ENCODE data around the gene CDHR5.

Gene CDHR5

DNA sequence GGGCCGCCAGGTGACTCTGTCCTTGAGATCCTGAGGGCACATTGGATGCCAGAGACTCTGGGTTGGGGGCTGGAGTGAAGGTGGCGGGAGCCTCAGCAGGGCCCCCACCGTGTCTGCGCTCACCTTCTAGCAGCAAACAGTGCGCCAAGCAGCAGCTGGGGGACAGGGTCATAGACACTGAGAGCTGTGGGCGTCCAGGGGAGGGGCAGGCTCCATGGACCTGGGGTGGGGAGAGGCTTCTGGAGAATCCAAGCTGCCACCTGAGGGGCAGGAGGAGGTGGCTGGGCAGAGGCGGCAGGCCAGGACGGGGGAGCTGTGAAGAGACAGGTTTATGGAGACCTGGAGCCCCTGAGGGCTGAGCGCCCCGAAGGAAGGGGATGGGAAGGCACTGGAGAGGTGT, 40.5 kb downstream of the CDHR5 start:
- H3K36me3 ChIP-seq (ENCODE audit: control insufficient read depth, low read length): peaks cover 68% of the 10 kb centered on the region
- no peak overlapping the region for H3K4me2 ChIP-seq (ENCODE audit: low read length)
- TF ChIP-seq, protein P1, sequence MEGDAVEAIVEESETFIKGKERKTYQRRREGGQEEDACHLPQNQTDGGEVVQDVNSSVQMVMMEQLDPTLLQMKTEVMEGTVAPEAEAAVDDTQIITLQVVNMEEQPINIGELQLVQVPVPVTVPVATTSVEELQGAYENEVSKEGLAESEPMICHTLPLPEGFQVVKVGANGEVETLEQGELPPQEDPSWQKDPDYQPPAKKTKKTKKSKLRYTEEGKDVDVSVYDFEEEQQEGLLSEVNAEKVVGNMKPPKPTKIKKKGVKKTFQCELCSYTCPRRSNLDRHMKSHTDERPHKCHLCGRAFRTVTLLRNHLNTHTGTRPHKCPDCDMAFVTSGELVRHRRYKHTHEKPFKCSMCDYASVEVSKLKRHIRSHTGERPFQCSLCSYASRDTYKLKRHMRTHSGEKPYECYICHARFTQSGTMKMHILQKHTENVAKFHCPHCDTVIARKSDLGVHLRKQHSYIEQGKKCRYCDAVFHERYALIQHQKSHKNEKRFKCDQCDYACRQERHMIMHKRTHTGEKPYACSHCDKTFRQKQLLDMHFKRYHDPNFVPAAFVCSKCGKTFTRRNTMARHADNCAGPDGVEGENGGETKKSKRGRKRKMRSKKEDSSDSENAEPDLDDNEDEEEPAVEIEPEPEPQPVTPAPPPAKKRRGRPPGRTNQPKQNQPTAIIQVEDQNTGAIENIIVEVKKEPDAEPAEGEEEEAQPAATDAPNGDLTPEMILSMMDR (IDR thresholded peaks at IDR 0.05; ENCODE audit: low read depth, low read length, poor library complexity, severe bottlenecking): no peak
- no peak for TF ChIP-seq EZH2phosphoT487 (IDR thresholded peaks at IDR 0.05; ENCODE audit: borderline replicate concordance, low read length)
- H3K4me1 ChIP-seq (ENCODE audit: control insufficient read depth, low read length): no peaks in the 10 kb centered on the region
- no peaks in the 10 kb centered on the region for H3F3A ChIP-seq (ENCODE audit: control insufficient read depth, insufficient read depth)
- H3K4me3 ChIP-seq (ENCODE audit: low read length): no peak overlapping the region
- H3K79me2 ChIP-seq (ENCODE audit: control insufficient read depth, low read length): peaks cover 71% of the 10 kb centered on the region
- no peaks in the 10 kb centered on the region for H3K9me2 ChIP-seq (replicated peaks; ENCODE audit: control insufficient read depth, low read length)
- peaks cover 16% of the 10 kb centered on the region for H4K20me1 ChIP-seq (ENCODE audit: control insufficient read depth, insufficient read depth, low read depth, low read length)
- no peak overlapping the region for H3K27ac ChIP-seq (ENCODE audit: low read depth, low read length)
- no peaks in the 10 kb centered on the region for H3K9me3 ChIP-seq (ENCODE audit: control insufficient read depth, insufficient read depth, low read length)
- no peaks in the 10 kb centered on the region for H3K27me3 ChIP-seq (ENCODE audit: control insufficient read depth, low read length)

DNA sequence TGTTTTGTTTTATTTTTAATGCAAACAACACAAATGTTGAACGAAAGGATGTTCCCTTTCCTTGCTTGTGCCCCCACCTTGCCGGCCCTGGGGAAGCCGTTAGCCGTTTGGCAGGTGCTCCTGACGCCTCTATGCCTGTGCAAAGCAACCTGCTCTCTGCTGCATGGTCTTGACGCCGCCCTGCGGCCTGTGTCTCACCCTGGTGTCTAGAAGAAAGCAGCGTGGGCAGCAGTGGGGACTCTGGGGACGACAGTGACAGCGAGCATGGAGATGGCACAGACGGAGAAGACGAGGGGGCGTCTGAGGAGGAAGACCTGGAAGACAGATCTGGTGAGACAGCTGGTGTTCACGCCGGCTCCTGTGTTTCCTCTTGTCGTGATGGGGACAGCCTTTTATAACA, 43.0 kb downstream of the CDHR5 start:
- no peaks in the 10 kb centered on the region for H3K27me3 ChIP-seq (ENCODE audit: control insufficient read depth, low read length)
- H3K27ac ChIP-seq (ENCODE audit: low read depth, low read length): no peak overlapping the region
- no peak overlapping the region for H3K4me2 ChIP-seq (ENCODE audit: low read length)
- H3K79me2 ChIP-seq (ENCODE audit: control insufficient read depth, low read length): peaks cover 77% of the 10 kb centered on the region
- peaks cover 67% of the 10 kb centered on the region for H3K36me3 ChIP-seq (ENCODE audit: control insufficient read depth, low read length)
- no peaks in the 10 kb centered on the region for H3K9me3 ChIP-seq (ENCODE audit: control insufficient read depth, insufficient read depth, low read length)
- TF ChIP-seq, protein P1 (IDR thresholded peaks at IDR 0.05; ENCODE audit: low read depth, low read length, poor library complexity, severe bottlenecking): no peak
- no peak for TF ChIP-seq EZH2phosphoT487 (IDR thresholded peaks at IDR 0.05; ENCODE audit: borderline replicate concordance, low read length)
- no peaks in the 10 kb centered on the region for H3K9me2 ChIP-seq (replicated peaks; ENCODE audit: control insufficient read depth, low read length)
- H3K4me1 ChIP-seq (ENCODE audit: control insufficient read depth, low read length): peaks cover 15% of the 10 kb centered on the region
- no peaks in the 10 kb centered on the region for H3F3A ChIP-seq (ENCODE audit: control insufficient read depth, insufficient read depth)
- H4K20me1 ChIP-seq (ENCODE audit: control insufficient read depth, insufficient read depth, low read depth, low read length): peaks cover 29% of the 10 kb centered on the region
- no peak overlapping the region for H3K4me3 ChIP-seq (ENCODE audit: low read length)

DNA sequence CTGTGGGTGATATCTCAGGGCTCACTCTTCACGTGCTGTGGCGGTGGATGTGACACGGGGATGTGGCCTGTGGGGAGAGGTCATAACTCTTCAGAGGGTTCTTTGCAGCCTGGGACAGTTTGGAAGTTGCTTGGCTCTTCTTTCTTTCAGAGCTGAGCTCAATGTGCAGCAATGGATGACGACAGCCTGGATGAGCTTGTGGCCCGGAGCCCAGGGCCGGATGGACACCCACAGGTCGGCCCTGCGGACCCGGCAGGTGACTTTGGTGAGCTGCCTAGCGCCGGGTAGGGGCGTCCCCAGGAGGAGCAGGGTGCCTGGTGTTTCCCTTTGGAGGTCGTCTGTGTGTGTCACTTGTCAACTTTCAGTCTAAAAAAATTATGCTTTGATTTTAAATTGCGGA, 43.4 kb downstream of the CDHR5 start:
- peaks cover 76% of the 10 kb centered on the region for H3K79me2 ChIP-seq (ENCODE audit: control insufficient read depth, low read length)
- TF ChIP-seq, protein P1 (IDR thresholded peaks at IDR 0.05; ENCODE audit: low read depth, low read length, poor library complexity, severe bottlenecking): no peak
- no peak for TF ChIP-seq EZH2phosphoT487 (IDR thresholded peaks at IDR 0.05; ENCODE audit: borderline replicate concordance, low read length)
- no peak overlapping the region for H3K27ac ChIP-seq (ENCODE audit: low read depth, low read length)
- peaks cover 29% of the 10 kb centered on the region for H4K20me1 ChIP-seq (ENCODE audit: control insufficient read depth, insufficient read depth, low read depth, low read length)
- H3K27me3 ChIP-seq (ENCODE audit: control insufficient read depth, low read length): no peaks in the 10 kb centered on the region
- no peak overlapping the region for H3K4me2 ChIP-seq (ENCODE audit: low read length)
- peaks cover 63% of the 10 kb centered on the region for H3K36me3 ChIP-seq (ENCODE audit: control insufficient read depth, low read length)
- no peaks in the 10 kb centered on the region for H3K9me2 ChIP-seq (replicated peaks; ENCODE audit: control insufficient read depth, low read length)
- H3F3A ChIP-seq (ENCODE audit: control insufficient read depth, insufficient read depth): no peaks in the 10 kb centered on the region
- H3K9me3 ChIP-seq (ENCODE audit: control insufficient read depth, insufficient read depth, low read length): no peaks in the 10 kb centered on the region
- no peak overlapping the region for H3K4me3 ChIP-seq (ENCODE audit: low read length)
- H3K4me1 ChIP-seq (ENCODE audit: control insufficient read depth, low read length): peaks cover 15% of the 10 kb centered on the region
